ENCODE data around the gene PXDN. TPM values are rescaled to one million over a fixed set of nuclear protein-coding genes. Genes with fewer than 3 reads are reported as not detected.

PXDN gene
- total RNA-seq, 1 experiment from 2014 or later, result 96.1 TPM

- H3K9me3 Mint-ChIP-seq (ENCODE audit: unreplicated experiment), result no peaks in the 10 kb centered on the region
- ChIA-PET CTCF (no interaction called here), POLR2A (no interaction called here)
- no peak overlapping the region for H3K4me3 Mint-ChIP-seq (ENCODE audit: unreplicated experiment)
- peaks cover 24% of the 10 kb centered on the region for H3K4me1 Mint-ChIP-seq (ENCODE audit: insufficient read depth, unreplicated experiment)
- no TSS peak for BruUV-seq (replicated peaks)
- intact Hi-C loops (cut with micrococcal nuclease), result no loop called here
- no peak for DNase-seq (ENCODE audit: unreplicated experiment)
- H3K36me3 Mint-ChIP-seq (ENCODE audit: insufficient read depth, unreplicated experiment), result no peaks in the 10 kb centered on the region
- H3K27ac Mint-ChIP-seq (ENCODE audit: low read depth, unreplicated experiment), result no peak overlapping the region
- TF ChIP-seq, protein P1, sequence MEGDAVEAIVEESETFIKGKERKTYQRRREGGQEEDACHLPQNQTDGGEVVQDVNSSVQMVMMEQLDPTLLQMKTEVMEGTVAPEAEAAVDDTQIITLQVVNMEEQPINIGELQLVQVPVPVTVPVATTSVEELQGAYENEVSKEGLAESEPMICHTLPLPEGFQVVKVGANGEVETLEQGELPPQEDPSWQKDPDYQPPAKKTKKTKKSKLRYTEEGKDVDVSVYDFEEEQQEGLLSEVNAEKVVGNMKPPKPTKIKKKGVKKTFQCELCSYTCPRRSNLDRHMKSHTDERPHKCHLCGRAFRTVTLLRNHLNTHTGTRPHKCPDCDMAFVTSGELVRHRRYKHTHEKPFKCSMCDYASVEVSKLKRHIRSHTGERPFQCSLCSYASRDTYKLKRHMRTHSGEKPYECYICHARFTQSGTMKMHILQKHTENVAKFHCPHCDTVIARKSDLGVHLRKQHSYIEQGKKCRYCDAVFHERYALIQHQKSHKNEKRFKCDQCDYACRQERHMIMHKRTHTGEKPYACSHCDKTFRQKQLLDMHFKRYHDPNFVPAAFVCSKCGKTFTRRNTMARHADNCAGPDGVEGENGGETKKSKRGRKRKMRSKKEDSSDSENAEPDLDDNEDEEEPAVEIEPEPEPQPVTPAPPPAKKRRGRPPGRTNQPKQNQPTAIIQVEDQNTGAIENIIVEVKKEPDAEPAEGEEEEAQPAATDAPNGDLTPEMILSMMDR (IDR thresholded peaks at IDR 0.05; ENCODE audit: unreplicated experiment), result no peak
- no peaks in the 10 kb centered on the region for H3K27me3 Mint-ChIP-seq (ENCODE audit: insufficient read depth, unreplicated experiment)
Observed at GRCh38 chr2:1715184-1716013, 28.9 kb downstream of the PXDN start.

- Mint-ChIP-seq H3K36me3 (ENCODE audit: insufficient read depth, unreplicated experiment) (no peaks in the 10 kb centered on the region), H3K27ac (ENCODE audit: low read depth, unreplicated experiment) (no peak overlapping the region), H3K27me3 (ENCODE audit: insufficient read depth, unreplicated experiment) (no peaks in the 10 kb centered on the region), H3K4me1 (ENCODE audit: insufficient read depth, unreplicated experiment) (peaks cover 22% of the 10 kb centered on the region), H3K4me3 (ENCODE audit: unreplicated experiment) (no peak overlapping the region), H3K9me3 (ENCODE audit: unreplicated experiment) (no peaks in the 10 kb centered on the region)
- POLR2A ChIA-PET, result no interaction called here
- TF ChIP-seq, protein P1 (IDR thresholded peaks at IDR 0.05; ENCODE audit: unreplicated experiment), result no peak
- intact Hi-C loops (cut with micrococcal nuclease), result no loop called here
- CTCF ChIA-PET, result no interaction called here
- DNase-seq (ENCODE audit: unreplicated experiment), result no peak
- no TSS peak for BruUV-seq (replicated peaks)
Observed at GRCh38 chr2:1714291-1715064, 29.8 kb downstream of the PXDN start.

DNA sequence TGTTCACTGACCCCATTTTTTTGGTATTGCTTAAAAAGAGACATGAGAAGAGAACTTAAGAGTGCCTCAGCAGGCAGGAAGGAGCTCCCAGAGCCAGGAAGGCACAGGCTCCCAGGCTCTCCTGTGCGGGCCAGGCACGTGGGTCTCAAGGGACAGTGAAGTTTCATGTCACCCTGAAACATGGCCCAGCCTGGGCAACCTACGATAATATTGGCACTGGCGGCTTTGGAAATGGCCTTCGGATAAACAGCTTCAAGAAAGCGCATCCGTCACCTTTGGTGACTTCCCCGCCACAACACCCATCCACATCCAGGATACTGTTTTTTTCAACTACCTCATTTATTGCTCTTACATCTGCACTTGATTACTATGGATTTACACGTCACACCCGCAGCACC is 30.5 kb downstream of the PXDN start:
- POLR2A ChIA-PET, result no interaction called here
- BruUV-seq (replicated peaks), result no TSS peak
- intact Hi-C loops (cut with micrococcal nuclease), result no loop called here

More for the DNA sequence above, 30.5 kb downstream of the PXDN start:
- CTCF ChIA-PET, result no interaction called here
- Mint-ChIP-seq H3K27ac (ENCODE audit: low read depth, unreplicated experiment) (no peak overlapping the region), H3K36me3 (ENCODE audit: insufficient read depth, unreplicated experiment) (no peaks in the 10 kb centered on the region), H3K27me3 (ENCODE audit: insufficient read depth, unreplicated experiment) (no peaks in the 10 kb centered on the region), H3K4me1 (ENCODE audit: insufficient read depth, unreplicated experiment) (peaks cover 22% of the 10 kb centered on the region), H3K9me3 (ENCODE audit: unreplicated experiment) (no peaks in the 10 kb centered on the region), H3K4me3 (ENCODE audit: unreplicated experiment) (no peak overlapping the region)
- TF ChIP-seq, protein P1 (IDR thresholded peaks at IDR 0.05; ENCODE audit: unreplicated experiment), result no peak
- DNase-seq (ENCODE audit: unreplicated experiment), result no peak
